HL-60/S4 treated with retinoic acid at 250 ng/mL for 4 days and 3 days (cell line): Measurements from ENCODE around the gene EFCAB12.
"Not testable (repeated sequence)": the region's sequence is repeated elsewhere in the genome, so short reads cannot be mapped to it uniquely, and the experiment has no call there.

Experiments
- in situ Hi-C: fragments of 300-500 bp; cut with MboI; formaldehyde crosslinking; loops from 2 replicates; pipeline ENCODE4 v1.7.0; 2022; ENCODE audit warnings: low sequenced_read_pairs

Gene EFCAB12

DNA sequence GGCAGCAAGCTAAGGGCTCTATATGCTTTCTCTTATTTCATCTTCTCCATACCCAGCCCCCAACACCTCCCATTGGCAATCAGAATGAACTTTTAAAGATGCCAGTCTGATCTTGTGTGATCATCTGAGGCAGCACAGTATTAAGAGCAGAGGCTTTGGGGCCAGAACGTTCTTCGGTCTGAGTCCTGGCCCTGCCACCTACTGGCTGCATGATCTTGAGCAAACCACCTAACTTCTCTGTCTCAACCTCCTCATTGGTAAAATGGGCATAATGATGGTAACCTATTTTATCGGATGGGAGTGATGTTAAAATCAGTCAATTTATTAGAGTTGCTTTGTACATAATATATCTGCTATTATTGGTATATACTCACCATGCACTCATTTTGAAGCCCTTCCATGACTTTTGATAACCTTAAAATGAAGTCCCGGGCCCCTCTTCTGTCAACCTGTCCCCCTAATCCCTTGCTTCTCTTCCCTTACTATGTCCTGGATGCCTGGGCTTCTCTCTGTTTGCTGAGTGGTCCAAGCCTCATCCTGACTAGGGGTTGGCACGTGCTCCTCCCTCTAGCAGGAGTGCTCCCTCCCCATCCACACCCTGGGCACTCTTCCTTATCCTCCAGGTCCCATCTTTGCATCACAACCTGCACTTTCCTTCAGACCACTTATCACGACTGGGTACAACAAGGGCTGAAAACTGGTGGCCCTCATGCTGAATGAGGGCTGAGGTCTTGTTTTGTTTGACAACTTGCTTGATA lies 6.3 kb downstream of the EFCAB12 start:
- in situ Hi-C loops = no loop called here

DNA sequence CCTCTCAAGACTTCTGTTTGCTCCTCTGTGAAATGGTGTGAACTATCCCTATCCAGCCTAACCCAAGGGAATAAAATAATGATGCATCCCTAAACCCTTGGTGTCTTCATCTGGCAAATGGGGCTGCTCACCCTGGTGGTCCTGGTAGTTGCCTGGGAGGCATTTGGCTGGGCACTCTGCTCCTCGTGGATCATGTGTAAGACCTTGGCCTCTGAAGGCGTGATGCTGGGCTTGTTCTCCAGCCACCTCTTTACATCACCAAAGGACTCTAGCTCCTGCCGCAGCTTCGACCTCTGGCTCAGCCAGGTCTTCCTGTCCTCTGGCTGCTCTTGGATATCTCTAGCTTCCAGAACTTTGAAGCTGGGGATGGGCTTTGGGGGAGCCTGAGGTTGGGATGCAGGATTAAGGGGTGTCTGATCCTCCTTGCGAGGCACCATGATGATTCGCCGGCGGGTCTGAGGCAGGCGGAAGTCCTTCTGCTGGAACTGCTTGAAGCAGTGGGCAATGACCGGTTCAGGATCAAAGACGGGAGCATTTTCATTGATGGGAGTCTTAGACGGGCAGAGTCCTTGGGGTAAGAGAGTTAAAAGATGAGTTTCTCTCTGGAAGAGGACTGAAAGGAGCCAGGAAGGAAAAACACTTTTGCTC lies 7.1 kb downstream of the EFCAB12 start:
- in situ Hi-C loops = no loop called here

- in situ Hi-C loops = no loop called here
Observed at GRCh38 chr3:129419476-129419875, 9.0 kb downstream of the EFCAB12 start.

- in situ Hi-C loops = no loop called here
Observed at GRCh38 chr3:129418041-129418973, 10.1 kb downstream of the EFCAB12 start.

DNA sequence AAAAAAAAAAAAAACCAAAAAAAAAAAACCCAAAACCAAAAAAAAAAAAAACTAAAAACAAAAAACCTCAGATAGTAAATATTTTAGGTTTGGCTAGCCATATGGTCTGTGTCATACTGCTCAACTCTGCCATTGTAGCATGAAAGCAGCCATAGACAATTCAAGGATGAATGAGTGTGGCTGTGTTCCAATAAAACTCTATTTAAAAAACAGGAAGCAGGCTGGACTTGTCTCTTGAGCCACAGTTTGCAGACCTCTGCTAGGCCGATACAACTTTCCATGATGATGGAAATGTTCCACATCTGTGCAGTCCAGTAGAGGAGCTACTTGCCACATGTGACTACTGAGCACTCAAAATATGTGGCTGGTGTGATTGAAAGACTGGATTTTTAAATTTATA lies 11.1 kb downstream of the EFCAB12 start:
- in situ Hi-C loops = no loop called here

DNA sequence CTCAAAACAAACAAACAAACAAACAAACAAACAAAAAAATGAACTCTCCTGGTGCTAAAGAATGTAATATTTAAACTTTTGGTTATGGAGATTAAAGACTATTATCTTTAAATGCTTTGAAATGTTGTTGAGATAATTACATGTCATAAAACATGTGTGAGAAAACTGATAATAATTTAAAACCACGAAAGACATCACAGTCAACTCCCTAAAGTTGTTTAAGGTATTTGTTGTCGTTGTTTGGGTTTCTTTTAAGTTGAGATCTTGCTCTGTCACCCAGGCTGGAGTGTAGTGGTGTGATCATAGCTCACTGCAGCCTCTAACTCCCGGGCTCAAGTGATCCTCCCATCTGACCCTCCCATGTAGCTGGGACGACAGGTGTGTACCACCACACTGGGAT lies 12.0 kb downstream of the EFCAB12 start:
- in situ Hi-C loops = no loop called here

DNA sequence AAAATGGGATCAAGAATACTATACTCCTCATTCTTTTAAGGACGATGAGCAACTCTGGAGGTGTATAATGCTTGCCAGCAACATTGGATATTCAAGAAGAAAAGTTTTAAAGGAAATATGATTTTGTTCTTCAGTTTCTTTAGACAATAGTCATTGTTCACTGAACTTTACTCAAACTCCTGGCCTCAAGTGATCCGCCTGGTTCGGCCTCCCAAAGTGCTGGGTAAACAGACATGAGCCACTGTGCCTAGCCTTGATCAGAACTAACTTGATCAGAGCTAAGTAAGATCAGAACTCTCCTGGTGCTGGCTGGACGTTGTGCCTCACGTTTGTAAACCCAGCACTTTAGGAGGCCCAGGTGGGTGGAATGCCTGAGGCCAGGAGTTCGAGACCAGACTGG lies 12.6 kb downstream of the EFCAB12 start:
- in situ Hi-C loops = no loop called here

GRCh38 chr3:129415378-129415777 lies 13.1 kb downstream of the EFCAB12 start:
- in situ Hi-C loops = no loop called here

DNA sequence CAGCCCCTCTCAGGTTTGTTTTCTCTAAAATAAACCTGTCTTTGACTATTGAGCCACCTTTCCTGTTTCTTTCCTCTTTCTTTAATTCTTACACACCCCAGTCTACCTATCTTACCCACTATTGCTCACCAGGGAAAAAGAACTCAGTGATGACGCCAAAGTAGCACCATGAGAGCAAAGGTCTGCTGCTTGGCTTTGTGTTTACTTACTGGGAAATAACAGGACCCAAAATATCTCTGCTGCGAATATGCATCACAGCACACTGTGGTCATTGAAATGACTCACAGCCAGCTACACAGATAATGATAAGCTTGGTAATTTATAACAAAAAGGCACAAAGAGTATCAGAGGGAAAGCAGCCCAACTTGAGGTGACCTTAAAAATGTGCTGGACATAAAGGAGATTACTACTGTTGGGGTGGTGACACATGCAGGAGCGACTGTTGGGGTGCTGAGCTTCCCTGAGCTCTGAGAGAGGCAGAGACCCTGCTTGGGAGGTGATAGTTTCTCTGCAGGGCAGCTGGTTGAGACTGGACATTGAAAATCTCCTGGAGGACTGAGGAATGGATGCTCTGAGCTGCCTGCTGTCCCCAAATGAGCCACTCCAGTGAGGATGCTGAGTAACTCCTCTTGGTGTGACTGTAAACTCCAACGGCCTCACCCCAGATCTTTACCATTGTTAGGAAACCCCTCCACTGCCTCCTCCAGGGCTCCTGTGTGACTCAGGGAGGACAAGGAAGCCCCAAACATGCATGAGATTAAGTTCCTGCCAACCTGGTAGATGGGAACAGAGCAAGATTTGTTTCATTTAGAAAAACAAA lies 14.5 kb downstream of the EFCAB12 start:
- in situ Hi-C loops = no loop called here

DNA sequence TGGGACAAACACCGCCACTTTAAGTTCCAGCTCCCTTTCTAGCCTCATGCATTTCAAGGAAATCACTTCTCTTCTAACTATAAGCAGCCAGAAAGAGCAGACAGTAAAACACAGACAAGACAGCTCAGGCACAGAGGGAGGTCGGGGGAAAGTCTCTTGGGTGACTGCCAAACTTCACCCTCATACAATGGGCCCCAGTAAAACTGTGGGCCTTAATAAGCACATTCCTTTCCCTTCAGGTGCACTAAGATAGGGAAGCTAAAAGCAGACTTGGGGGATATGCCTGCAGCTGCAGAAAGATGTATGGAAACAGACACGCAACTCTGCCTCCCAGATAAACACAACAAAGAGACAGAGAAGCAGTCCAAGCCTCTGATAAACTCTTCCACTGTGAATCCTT lies 15.2 kb downstream of the EFCAB12 start:
- in situ Hi-C loops = not testable (repeated sequence)

- in situ Hi-C loops = no loop called here
Observed at GRCh38 chr3:129412542-129413198, 15.8 kb downstream of the EFCAB12 start.

DNA sequence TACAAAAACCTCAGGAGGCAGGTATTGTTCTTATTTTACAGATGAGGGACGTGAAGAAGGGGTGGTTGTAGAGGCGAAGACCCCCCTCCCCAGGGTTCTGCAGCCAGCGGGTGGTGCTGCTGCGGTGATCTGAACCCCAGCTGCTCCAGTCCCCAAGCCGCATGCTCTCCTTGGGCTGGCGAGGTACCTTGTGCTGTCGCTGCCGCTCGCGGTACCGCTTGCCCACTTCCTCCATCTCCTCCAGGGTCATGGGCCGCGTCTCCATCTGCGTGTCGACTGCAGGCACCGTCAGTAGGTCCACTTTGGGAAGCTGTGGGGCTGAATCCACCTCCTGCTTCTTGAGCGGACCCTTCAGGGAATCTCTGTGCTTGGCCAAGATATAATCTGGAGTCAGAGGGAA lies 17.5 kb downstream of the EFCAB12 start:
- in situ Hi-C loops = no loop called here

- in situ Hi-C loops = no loop called here
Observed at GRCh38 chr3:129409541-129409940, 18.9 kb downstream of the EFCAB12 start.

- in situ Hi-C loops = no loop called here
Observed at GRCh38 chr3:129404610-129405009, 23.8 kb downstream of the EFCAB12 start.

- in situ Hi-C loops = no loop called here
Observed at GRCh38 chr3:129404130-129404529, 24.3 kb downstream of the EFCAB12 start.

DNA sequence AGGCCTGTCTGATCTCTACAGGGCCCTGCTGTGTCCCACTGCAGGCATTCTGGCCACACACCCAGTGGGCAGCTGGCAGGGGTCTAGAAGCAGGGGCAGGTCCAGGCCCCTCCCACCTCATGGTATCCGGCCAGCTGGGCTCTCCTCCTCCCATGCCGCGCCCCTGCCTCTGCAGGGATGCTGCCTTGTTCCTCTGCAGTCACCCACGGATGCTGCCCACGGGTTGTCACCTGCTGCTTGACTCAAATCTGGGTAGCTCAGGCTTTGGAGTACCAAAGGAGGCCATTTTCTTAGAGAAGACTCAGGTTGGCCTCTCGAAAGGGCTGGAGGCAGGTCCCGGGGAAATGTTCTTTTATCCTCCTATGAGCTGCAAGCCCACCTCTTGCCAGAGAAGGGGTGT lies 25.0 kb downstream of the EFCAB12 start:
- in situ Hi-C loops = no loop called here

DNA sequence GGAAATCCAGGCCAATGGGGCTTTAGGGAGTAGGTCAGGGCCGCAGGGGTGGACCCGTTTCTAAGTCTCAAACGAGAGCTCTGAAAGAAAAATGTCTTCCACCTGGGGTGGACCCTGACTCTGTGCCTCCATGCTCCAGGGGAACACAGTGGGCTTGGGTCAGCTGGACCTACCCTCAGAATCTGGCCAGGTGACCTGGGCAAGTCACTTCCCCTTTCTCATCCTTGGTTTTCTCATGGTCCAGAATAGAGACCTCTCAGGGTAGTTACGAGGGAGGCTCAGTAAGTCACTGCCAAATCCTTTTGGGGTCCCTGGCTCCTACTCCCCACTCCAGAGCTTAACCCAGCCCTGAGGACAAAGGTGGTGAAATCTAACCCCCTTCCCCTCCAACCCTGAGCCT lies 25.8 kb downstream of the EFCAB12 start:
- in situ Hi-C loops = no loop called here

DNA sequence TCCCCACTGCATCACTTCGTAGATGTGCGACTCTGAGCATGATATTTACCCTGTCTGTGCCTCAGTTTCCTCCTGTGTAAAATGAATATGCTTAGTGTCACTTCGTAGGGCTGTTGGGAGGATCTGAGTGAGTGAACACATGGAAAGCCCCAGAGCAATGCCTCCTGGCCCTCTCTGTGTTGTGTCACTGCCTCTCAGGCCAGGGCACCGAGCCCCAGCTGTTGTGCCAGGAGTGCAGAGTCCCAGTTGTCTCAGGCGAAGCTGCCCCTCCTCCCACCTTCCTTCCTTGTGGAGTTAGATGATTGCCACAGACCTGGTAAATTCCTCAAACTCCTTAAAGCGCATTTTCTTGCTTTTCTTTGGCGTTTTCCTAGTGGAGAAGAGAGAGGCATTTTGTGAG lies 26.2 kb downstream of the EFCAB12 start:
- in situ Hi-C loops = no loop called here

DNA sequence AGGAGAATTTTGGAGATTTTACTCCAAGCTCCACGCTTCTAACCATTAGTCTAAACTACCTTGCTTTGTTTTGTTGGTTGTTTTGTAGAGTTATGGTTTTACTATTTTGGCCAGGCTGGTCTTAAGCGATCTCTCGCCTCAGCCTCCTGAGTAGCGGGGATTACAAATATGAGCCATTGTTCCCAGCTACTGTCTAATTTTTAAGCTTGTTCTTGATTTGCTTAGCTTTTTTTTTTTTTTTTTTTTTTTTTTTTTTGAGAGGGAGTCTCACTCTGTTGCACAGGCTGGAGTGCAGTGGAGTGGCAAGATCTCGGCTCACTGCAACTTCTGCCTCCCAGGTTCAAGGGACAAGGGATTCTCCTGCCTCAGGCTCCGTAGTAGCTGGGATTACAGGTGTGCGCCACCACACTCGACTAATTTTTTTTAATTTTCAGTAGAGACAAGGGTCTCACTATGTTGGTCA lies 28.5 kb downstream of the EFCAB12 start:
- in situ Hi-C loops = no loop called here
